Adrenal gland (tissue), 5 donors: ENCODE results near the gene STK35.

Source experiments
- POLR2A ChIP-seq, 2 donors: fragments of 450-650 bp; IDR thresholded peaks; one replicate each; pipeline ENCODE4 v1.6.1; 2017; ENCODE audit warnings: antibody characterized with exemption in 2 of 2, mild to moderate bottlenecking in 2 of 2, moderate library complexity in 1 of 2
- TF ChIP-seq, protein P1 (sequence below), 6 experiments: fragments of 450-650 bp in 4 of 6; fragments of 200-600 bp in 2 of 6; sonication (generic) in 1 of 6; IDR thresholded peaks; 1 replicate in 5 of 6; 2 replicates in 1 of 6; pipeline versions ENCODE4 v1.5.1 to v1.8.0; 2016 to 2021; ENCODE audit warnings: antibody characterized with exemption in 6 of 6, mild to moderate bottlenecking in 2 of 6, moderate library complexity in 1 of 6
- donor health status: DM: no; HTN: no; CAD: no.

- TF ChIP-seq, protein P1, sequence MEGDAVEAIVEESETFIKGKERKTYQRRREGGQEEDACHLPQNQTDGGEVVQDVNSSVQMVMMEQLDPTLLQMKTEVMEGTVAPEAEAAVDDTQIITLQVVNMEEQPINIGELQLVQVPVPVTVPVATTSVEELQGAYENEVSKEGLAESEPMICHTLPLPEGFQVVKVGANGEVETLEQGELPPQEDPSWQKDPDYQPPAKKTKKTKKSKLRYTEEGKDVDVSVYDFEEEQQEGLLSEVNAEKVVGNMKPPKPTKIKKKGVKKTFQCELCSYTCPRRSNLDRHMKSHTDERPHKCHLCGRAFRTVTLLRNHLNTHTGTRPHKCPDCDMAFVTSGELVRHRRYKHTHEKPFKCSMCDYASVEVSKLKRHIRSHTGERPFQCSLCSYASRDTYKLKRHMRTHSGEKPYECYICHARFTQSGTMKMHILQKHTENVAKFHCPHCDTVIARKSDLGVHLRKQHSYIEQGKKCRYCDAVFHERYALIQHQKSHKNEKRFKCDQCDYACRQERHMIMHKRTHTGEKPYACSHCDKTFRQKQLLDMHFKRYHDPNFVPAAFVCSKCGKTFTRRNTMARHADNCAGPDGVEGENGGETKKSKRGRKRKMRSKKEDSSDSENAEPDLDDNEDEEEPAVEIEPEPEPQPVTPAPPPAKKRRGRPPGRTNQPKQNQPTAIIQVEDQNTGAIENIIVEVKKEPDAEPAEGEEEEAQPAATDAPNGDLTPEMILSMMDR (IDR thresholded peaks at IDR 0.05), result no peak
- TF ChIP-seq POLR2A (IDR thresholded peaks at IDR 0.05), result no peak
Observed at GRCh38 chr20:2156666-2157624, 55.3 kb downstream of the STK35 start.
